Suprapubic skin (tissue), 4 donors: ENCODE measurements around the gene LUC7L2.
"Not testable (repeated sequence)": the region's sequence is repeated elsewhere in the genome, so short reads cannot be mapped to it uniquely, and the experiment has no call there.

Experiments
- CTCF ChIP-seq, 2 donors: fragments of 200-600 bp in 1 of 2; fragments of 450-650 bp in 1 of 2; sonication (generic) in 1 of 2; IDR thresholded peaks; one replicate each; pipeline ENCODE4 v1.5.1; 2016 to 2019; ENCODE audit warnings: antibody characterized with exemption in 2 of 2, mild to moderate bottlenecking in 1 of 2, moderate library complexity in 1 of 2
- EP300 ChIP-seq: sonication (generic); formaldehyde crosslinking; IDR thresholded peaks from one replicate; pipeline ENCODE4 v1.6.1; 2017; ENCODE audit warnings: antibody characterized with exemption
- POLR2A ChIP-seq, 2 donors: fragments of 450-650 bp; IDR thresholded peaks; one replicate each; pipeline ENCODE4 v1.6.1; 2017; ENCODE audit warnings: antibody characterized with exemption in 2 of 2, mild to moderate bottlenecking in 2 of 2, moderate library complexity in 2 of 2
- POLR2AphosphoS5 ChIP-seq, 3 donors: sonication (generic); formaldehyde crosslinking; IDR thresholded peaks; one replicate each; pipeline ENCODE4 v1.6.1; 2017; ENCODE audit warnings: antibody characterized with exemption in 3 of 3

DNA sequence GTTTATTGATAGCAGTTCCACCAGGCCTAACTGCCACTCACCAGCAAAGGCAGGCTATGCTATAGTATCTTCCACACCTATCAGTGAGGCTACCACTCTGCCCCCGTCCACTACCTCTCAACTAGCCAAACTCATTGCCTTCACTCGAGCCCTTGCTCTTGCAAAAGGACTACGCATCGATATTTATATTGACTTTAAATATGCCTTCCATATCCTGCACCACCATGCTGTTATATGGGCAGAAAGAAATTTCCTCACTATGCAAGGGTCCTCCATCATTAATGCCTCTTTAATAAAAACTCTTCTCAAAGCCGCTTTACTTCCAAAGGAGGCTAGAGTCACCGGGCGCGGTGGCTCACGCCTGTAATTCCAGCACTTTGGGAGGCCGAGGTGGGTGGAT lies 105.4 kb downstream of the LUC7L2 start:
- TF ChIP-seq POLR2AphosphoS5 (IDR thresholded peaks at IDR 0.05); CTCF (IDR thresholded peaks at IDR 0.05); POLR2A (IDR thresholded peaks at IDR 0.05); EP300: not testable (repeated sequence)
